HepG2 (cell line): Measurements from ENCODE around the gene ADAMTS12. TPM values are rescaled to one million over a fixed set of nuclear protein-coding genes. Genes with fewer than 3 reads are reported as not detected.

Experiments
- ATAC-seq: fragments of 200-7000 bp; cut with Tn5 transposase; 3 replicates; pipeline ENCODE4 v1.9.1; 2020; ENCODE audit warnings: mild to moderate bottlenecking, moderate library complexity
- BruUV-seq: library from RNA; stranded (reverse); fragments of 400-500 nt; replicated peaks from 2 replicates; lab custom pipeline; 2021; lab: Mats Ljungman, UMichigan
- CTCF ChIA-PET: fragments of 300-600 bp; formaldehyde crosslinking; extraction: SDS; loops from one replicate; lab custom pipeline; 2021; ENCODE audit warnings: low total read pairs, inconsistent platforms, low intra/inter-chr PET ratio; lab: Yijun Ruan, JAX
- POLR2A ChIA-PET: fragments of 350-600 bp; sonication (Branson Sonifier 250); formaldehyde crosslinking; loops from one replicate; lab custom pipeline; 2020; ENCODE audit warnings: antibody characterized with exemption, inconsistent platforms; lab: Yijun Ruan, JAX
- DNase-seq: peaks from one replicate; pipeline ENCODE4 v3.0.0-alpha.2; 2015; ENCODE audit warnings: low spot score
- FAIRE-seq: peaks from 3 replicates; lab custom pipeline; 2011; peaks lifted over from hg19 to GRCh38; lab: Jason Lieb, UNC
- H2AFZ ChIP-seq: one replicate; pipeline ENCODE4 v1.6.1; 2011; ENCODE audit warnings: low read length, inconsistent platforms
- H3K27ac ChIP-seq: fragments of 300-600 bp; 3 replicates; pipeline ENCODE4 v1.8.0; 2011; ENCODE audit warnings: mixed run types, mild to moderate bottlenecking, mixed read lengths, low read length, inconsistent platforms; ENCODE audit not compliant: insufficient read depth; ENCODE audit errors: extremely low read length
- H3K27me3 ChIP-seq, 2 experiments: fragments of 200-600 bp in 1 of 2; 2 replicates in 1 of 2; 3 replicates in 1 of 2; pipeline versions ENCODE4 v1.6.0 to v1.8.0; 2011; ENCODE audit warnings: low read length in 2 of 2, mild to moderate bottlenecking in 2 of 2, moderate library complexity in 2 of 2, inconsistent platforms in 1 of 2; ENCODE audit not compliant: insufficient read depth in 2 of 2, control insufficient read depth in 1 of 2
- H3K36me3 ChIP-seq, 2 experiments: fragments of 200-600 bp in 1 of 2; replicated peaks in 1 of 2; 2 replicates in 1 of 2; 3 replicates in 1 of 2; pipeline versions ENCODE4 v1.5.1 to v1.8.0; 2011; ENCODE audit warnings: low read length in 2 of 2, inconsistent platforms in 1 of 2; ENCODE audit not compliant: insufficient read depth in 2 of 2, control insufficient read depth in 1 of 2
- H3K4me1 ChIP-seq: 2 replicates; pipeline ENCODE4 v1.5.1; 2012; ENCODE audit warnings: low read length, inconsistent platforms; ENCODE audit not compliant: insufficient read depth
- H3K4me2 ChIP-seq: 2 replicates; pipeline ENCODE4 v1.6.0; 2011; ENCODE audit warnings: low read depth, low read length, inconsistent platforms
- H3K4me3 ChIP-seq, 3 experiments: fragments of 200-600 bp in 1 of 3; sonication (generic), shearing (Covaris generic) in 1 of 3; replicated peaks in 1 of 3; 2 replicates each; pipeline ENCODE4 v1.5.1; 2011 to 2016; ENCODE audit warnings: low read length in 3 of 3, inconsistent platforms in 2 of 3, low read depth in 2 of 3, mild to moderate bottlenecking in 2 of 3, control low read depth in 1 of 3, mixed read lengths in 1 of 3; ENCODE audit not compliant: insufficient read depth in 1 of 3
- H3K79me2 ChIP-seq: one replicate; pipeline ENCODE4 v1.6.1; 2011; ENCODE audit warnings: low read length, inconsistent platforms; ENCODE audit not compliant: insufficient read depth
- H3K9ac ChIP-seq: 2 replicates; pipeline ENCODE4 v1.6.0; 2011; ENCODE audit warnings: mild to moderate bottlenecking, low read depth, low read length, inconsistent platforms; ENCODE audit not compliant: insufficient read depth
- H3K9me3 ChIP-seq: 2 replicates; pipeline ENCODE4 v1.5.1; 2012; ENCODE audit warnings: mild to moderate bottlenecking, low read length
- H4K20me1 ChIP-seq: 2 replicates; pipeline ENCODE4 v1.6.0; 2011; ENCODE audit warnings: inconsistent platforms, mild to moderate bottlenecking, low read length, moderate library complexity; ENCODE audit not compliant: insufficient read depth
- AGO1 ChIP-seq: fragments of 200-400 bp; formaldehyde crosslinking; IDR thresholded peaks from 2 replicates; pipeline ENCODE4 v1.6.1; 2017; ENCODE audit warnings: mild to moderate bottlenecking, low read depth, low read length, moderate library complexity; ENCODE audit not compliant: poor library complexity, severe bottlenecking
- CEBPB ChIP-seq: IDR thresholded peaks from 2 replicates; pipeline ENCODE4 v1.6.1; 2011; ENCODE audit warnings: low read depth, low read length, improper control_type of control experiment, borderline replicate concordance
- HDAC1 ChIP-seq: sonication (generic); formaldehyde crosslinking; IDR thresholded peaks from 2 replicates; pipeline ENCODE4 v1.5.1; 2020; ENCODE audit warnings: mild to moderate bottlenecking, missing genetic modification reagents
- HOXA9 ChIP-seq: sonication (generic); formaldehyde crosslinking; IDR thresholded peaks from 2 replicates; pipeline ENCODE4 v1.8.1; 2022; ENCODE audit warnings: missing genetic modification reagents, mild to moderate bottlenecking, moderate library complexity, borderline replicate concordance
- ISL2 ChIP-seq: sonication (generic); formaldehyde crosslinking; IDR thresholded peaks from 2 replicates; pipeline ENCODE4 v1.5.0; 2020; ENCODE audit warnings: missing genetic modification reagents
- KAT7 ChIP-seq: IDR thresholded peaks from 2 replicates; pipeline ENCODE4 v1.6.1; 2018; ENCODE audit warnings: borderline replicate concordance, missing compliant biosample characterization
- NFE2 ChIP-seq: sonication (generic); formaldehyde crosslinking; IDR thresholded peaks from 2 replicates; pipeline ENCODE4 v1.4.0; 2020; ENCODE audit warnings: missing genetic modification reagents
- NFKB2 ChIP-seq: sonication (generic); formaldehyde crosslinking; IDR thresholded peaks from 2 replicates; pipeline ENCODE4 v1.4.0; 2020; ENCODE audit warnings: missing genetic modification reagents, borderline replicate concordance
- RFXANK ChIP-seq: IDR thresholded peaks from 2 replicates; pipeline ENCODE4 v1.6.1; 2016
- ZNF282 ChIP-seq: fragments of 450-650 bp; IDR thresholded peaks from 2 replicates; pipeline ENCODE4 v1.6.1; 2018; ENCODE audit not compliant: partially characterized antibody
- ZNF292 ChIP-seq: sonication (generic); formaldehyde crosslinking; IDR thresholded peaks from 2 replicates; pipeline ENCODE4 v1.8.1; 2022; ENCODE audit warnings: mild to moderate bottlenecking, low read depth, missing genetic modification reagents, borderline replicate concordance
- ZNF382 ChIP-seq: sonication (generic); formaldehyde crosslinking; IDR thresholded peaks from 2 replicates; pipeline ENCODE4 v1.5.0; 2020; ENCODE audit warnings: missing genetic modification reagents, mild to moderate bottlenecking, borderline replicate concordance
- ZNF510 ChIP-seq: sonication (generic); formaldehyde crosslinking; IDR thresholded peaks from 2 replicates; pipeline ENCODE4 v1.4.0; 2020; ENCODE audit warnings: low read depth, mild to moderate bottlenecking, missing genetic modification reagents
- ZNF543 ChIP-seq: sonication (generic); formaldehyde crosslinking; IDR thresholded peaks from 2 replicates; pipeline ENCODE4 v1.4.0; 2020; ENCODE audit warnings: mild to moderate bottlenecking, missing genetic modification reagents
- ZNF7 ChIP-seq: IDR thresholded peaks from 2 replicates; pipeline ENCODE4 v1.6.1; 2016; ENCODE audit warnings: missing biosample characterization, missing genetic modification reagents
- ZNF747 ChIP-seq: sonication (generic); formaldehyde crosslinking; IDR thresholded peaks from 2 replicates; pipeline ENCODE4 v1.8.1; 2023; ENCODE audit warnings: missing genetic modification reagents, mild to moderate bottlenecking, borderline replicate concordance
- ZNF878 ChIP-seq: sonication (generic); formaldehyde crosslinking; IDR thresholded peaks from 2 replicates; pipeline ENCODE4 v1.8.1; 2023; ENCODE audit warnings: mild to moderate bottlenecking, missing genetic modification reagents, moderate library complexity
- WGBS: methylation state at CpG from one replicate; pipeline ENCODE4 v1.1.6; 2017; ENCODE audit warnings: low lambda C conversion rate; 5-methylcytosine and 5-hydroxymethylcytosine counted together
- in situ Hi-C: cut with HindIII; loops from 2 replicates; pipeline ENCODE4 v1.10.0; 2017; ENCODE audit warnings: low pct_unique_long_range_greater_than_20kb; ENCODE audit not compliant: extremely low pct_ligation_motif_present
- intact Hi-C: fragments of 100-400 bp; cut with micrococcal nuclease; formaldehyde crosslinking; loops from one replicate; pipeline ENCODE4 v1.10.0; 2022; ENCODE audit not compliant: unreplicated experiment
- polyA plus RNA-seq, 8 experiments: library from polyadenylated mRNA; depleted of rRNA in 3 of 8; stranded (reverse) in 7 of 8; unstranded in 1 of 8; fragments of >200 nt; fragmentation: Illumina TruSeq in 4 of 8; extraction: Trizol in 4 of 8; gene quantifications; 2 replicates each; pipeline versions ENCODE4 v1.2.1 to v1.2.3, GENCODE V29; 2011 to 2016; ENCODE audit warnings: low read depth in 4 of 8, missing spikeins in 1 of 8, mixed read lengths in 1 of 8; ENCODE audit not compliant: insufficient read depth in 1 of 8
- total RNA-seq, 5 experiments: library from RNA; depleted of rRNA; stranded (reverse); fragments of >200 nt; fragmentation: Illumina TruSeq; extraction: Trizol; gene quantifications; 2 replicates each; pipeline ENCODE4 v1.2.3, GENCODE V29; 2016; ENCODE audit warnings: low read depth in 1 of 5
- TF ChIP-seq, protein P1 (sequence below): sonication (generic); formaldehyde crosslinking; IDR thresholded peaks from 2 replicates; pipeline ENCODE4 v1.4.0; 2020; ENCODE audit warnings: mild to moderate bottlenecking, missing genetic modification reagents
- TF ChIP-seq, protein P2 (sequence below): IDR thresholded peaks from 2 replicates; pipeline ENCODE4 v1.6.1; 2016

Gene ADAMTS12
- total and polyA plus RNA-seq, 2 of the 13 experiments (the other 11 are each of a cell fraction or from before 2014, with no cell fraction given), result 0.03 TPM; not detected in 1

DNA sequence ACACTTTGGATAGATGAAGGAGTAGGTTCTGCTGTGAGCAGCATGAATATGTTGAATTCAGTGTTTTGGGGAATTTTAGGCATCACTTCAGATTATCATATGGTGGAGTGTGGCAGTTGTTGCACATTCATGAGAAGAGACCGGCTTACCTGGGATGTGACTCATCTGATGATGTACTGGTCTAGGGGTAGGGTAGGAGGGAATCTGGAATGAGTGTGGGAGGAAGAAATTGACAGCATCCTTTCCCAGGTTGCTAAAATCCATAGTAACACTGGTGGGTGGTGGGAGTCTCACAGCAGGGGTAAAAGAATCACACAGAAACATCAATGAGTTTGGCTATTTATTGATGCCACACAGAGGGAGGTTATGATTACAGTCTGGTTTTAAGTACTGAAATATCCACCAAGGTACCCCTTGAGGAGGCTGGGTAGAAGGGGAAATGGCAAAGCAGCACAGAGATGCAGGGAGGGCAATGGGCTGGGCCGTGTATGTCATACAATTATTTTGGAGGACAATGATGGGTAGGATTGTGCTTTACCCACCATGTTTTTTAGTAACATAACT, 368.5 kb downstream of the ADAMTS12 start:
- Histone ChIP-seq H3K9ac (no peak overlapping the region), H3K4me3 (no peak overlapping the region), H4K20me1 (no peaks in the 10 kb centered on the region), H3K4me2 (no peak overlapping the region), H3K27ac (no peak overlapping the region), H3K79me2 (no peaks in the 10 kb centered on the region), H3K4me1 (peaks cover 15% of the 10 kb centered on the region), H3K36me3 (no peaks in the 10 kb centered on the region), H3K27me3 (no peaks in the 10 kb centered on the region), H3K9me3 (no peaks in the 10 kb centered on the region; the same call in 1 of the 2 replicates), H2AFZ (no peak overlapping the region)
- intact Hi-C loops (loop anchor here (10.0 kb wide), 1 partner anchor 62 kb away; no protein-coding TSS in a partner anchor), in situ Hi-C loops (no loop called here)
- CTCF ChIA-PET, result no interaction called here
- ATAC-seq, result no peak
- DNase-seq, result no peak
- no TSS peak for BruUV-seq
- FAIRE-seq, result no peak
- TF ChIP-seq ZNF292 (CRISPR knock-in tag), result no peak
- TF ChIP-seq ZNF510 (CRISPR knock-in tag), result no peak
- no peak for TF ChIP-seq KAT7 (CRISPR knock-in tag)
- no peak for TF ChIP-seq HOXA9 (CRISPR knock-in tag)
- no peak for TF ChIP-seq ZNF878
- no peak for TF ChIP-seq ISL2 (CRISPR knock-in tag)
- TF ChIP-seq, protein P1, sequence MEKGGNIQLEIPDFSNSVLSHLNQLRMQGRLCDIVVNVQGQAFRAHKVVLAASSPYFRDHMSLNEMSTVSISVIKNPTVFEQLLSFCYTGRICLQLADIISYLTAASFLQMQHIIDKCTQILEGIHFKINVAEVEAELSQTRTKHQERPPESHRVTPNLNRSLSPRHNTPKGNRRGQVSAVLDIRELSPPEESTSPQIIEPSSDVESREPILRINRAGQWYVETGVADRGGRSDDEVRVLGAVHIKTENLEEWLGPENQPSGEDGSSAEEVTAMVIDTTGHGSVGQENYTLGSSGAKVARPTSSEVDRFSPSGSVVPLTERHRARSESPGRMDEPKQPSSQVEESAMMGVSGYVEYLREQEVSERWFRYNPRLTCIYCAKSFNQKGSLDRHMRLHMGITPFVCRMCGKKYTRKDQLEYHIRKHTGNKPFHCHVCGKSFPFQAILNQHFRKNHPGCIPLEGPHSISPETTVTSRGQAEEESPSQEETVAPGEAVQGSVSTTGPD, result no peak
- no peak for TF ChIP-seq ZNF7 (CRISPR knock-in tag)
- TF ChIP-seq ZNF747 (CRISPR knock-in tag), result no peak
- no peak for TF ChIP-seq ZNF282
- no peak for TF ChIP-seq HDAC1 (CRISPR knock-in tag)
- TF ChIP-seq ZNF382 (CRISPR knock-in tag), result no peak
- no peak for TF ChIP-seq NFKB2 (CRISPR knock-in tag)
- TF ChIP-seq, protein P2, sequence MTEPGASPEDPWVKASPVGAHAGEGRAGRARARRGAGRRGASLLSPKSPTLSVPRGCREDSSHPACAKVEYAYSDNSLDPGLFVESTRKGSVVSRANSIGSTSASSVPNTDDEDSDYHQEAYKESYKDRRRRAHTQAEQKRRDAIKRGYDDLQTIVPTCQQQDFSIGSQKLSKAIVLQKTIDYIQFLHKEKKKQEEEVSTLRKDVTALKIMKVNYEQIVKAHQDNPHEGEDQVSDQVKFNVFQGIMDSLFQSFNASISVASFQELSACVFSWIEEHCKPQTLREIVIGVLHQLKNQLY (CRISPR knock-in tag), result no peak
- TF ChIP-seq RFXANK, result no peak
- no peak for TF ChIP-seq NFE2
- no peak for TF ChIP-seq ZNF543
- TF ChIP-seq CEBPB, result no peak
- no peak for TF ChIP-seq AGO1
- WGBS, result 47% methylated on average over 2 of the region's 2 CpGs
- POLR2A ChIA-PET, result no interaction called here
